ENCODE results near the gene FKBP2. TPM values are rescaled to one million over a fixed set of nuclear protein-coding genes. Genes with fewer than 3 reads are reported as not detected.

Gene FKBP2
- total and polyA plus RNA-seq, 2 of the 13 experiments (the other 11 are each of a cell fraction or from before 2014, with no cell fraction given), result 30.1 to 53.3 TPM

DNA sequence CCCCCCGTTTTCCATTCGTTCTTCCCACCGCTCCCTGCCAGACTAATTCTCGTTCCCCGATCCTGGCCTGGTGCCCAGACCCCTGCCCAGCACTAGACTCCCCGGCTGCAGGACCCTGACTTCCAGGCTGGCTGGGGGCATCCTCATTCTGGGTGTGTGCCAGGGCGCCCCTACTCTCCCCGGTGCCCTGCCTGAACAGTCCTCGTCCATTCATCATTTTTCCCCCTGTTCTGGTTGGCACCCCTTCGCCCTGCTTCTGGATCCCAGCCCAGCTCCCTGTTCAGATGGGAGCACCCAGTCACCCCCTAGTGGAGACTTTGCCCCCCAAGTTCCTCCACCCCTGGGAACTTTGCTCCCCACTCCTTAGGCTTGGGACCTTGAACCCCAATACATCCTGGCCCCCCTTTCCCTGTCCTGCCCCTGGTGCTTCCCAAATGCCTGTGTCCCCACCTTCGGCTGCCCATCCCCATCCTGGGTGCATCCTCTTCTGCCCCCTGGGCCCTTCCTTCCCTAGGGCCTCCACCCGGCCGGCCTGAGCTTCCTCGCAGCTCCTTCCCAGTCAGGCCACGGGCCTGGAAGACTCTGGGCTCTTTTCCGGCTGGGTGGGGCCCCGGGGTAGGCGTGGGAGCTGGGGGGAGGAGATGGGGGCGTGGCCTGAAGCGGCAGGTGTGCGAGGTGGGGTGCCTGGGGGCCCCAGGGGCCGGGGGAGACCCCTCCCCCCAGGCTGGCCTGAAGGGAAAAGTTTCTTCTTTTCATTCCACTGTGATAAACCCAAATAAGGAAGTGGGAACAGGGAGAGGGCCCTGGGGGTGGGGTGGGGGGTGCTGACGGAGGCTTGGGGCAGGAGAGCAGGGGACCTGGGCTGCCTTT, 11.3 kb downstream of the FKBP2 start (continued):
- TF ChIP-seq, protein P1, sequence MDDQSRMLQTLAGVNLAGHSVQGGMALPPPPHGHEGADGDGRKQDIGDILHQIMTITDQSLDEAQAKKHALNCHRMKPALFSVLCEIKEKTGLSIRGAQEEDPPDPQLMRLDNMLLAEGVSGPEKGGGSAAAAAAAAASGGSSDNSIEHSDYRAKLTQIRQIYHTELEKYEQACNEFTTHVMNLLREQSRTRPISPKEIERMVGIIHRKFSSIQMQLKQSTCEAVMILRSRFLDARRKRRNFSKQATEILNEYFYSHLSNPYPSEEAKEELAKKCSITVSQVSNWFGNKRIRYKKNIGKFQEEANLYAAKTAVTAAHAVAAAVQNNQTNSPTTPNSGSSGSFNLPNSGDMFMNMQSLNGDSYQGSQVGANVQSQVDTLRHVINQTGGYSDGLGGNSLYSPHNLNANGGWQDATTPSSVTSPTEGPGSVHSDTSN (CRISPR knock-in tag; IDR thresholded peaks at IDR 0.05; ENCODE audit: borderline replicate concordance), result no peak
- TF ChIP-seq ZBTB42 (CRISPR knock-in tag; IDR thresholded peaks at IDR 0.05), result no peak
- no peak for TF ChIP-seq ZNF225 (CRISPR knock-in tag; IDR thresholded peaks at IDR 0.05)
- TF ChIP-seq ATM (IDR thresholded peaks at IDR 0.05; ENCODE audit: borderline replicate concordance), result no peak
- TF ChIP-seq NRL (CRISPR knock-in tag; IDR thresholded peaks at IDR 0.05; ENCODE audit: borderline replicate concordance), result 0 out of 2 replicates have a peak, but pooled peaks have one; percentile 23
- TF ChIP-seq, protein P2, sequence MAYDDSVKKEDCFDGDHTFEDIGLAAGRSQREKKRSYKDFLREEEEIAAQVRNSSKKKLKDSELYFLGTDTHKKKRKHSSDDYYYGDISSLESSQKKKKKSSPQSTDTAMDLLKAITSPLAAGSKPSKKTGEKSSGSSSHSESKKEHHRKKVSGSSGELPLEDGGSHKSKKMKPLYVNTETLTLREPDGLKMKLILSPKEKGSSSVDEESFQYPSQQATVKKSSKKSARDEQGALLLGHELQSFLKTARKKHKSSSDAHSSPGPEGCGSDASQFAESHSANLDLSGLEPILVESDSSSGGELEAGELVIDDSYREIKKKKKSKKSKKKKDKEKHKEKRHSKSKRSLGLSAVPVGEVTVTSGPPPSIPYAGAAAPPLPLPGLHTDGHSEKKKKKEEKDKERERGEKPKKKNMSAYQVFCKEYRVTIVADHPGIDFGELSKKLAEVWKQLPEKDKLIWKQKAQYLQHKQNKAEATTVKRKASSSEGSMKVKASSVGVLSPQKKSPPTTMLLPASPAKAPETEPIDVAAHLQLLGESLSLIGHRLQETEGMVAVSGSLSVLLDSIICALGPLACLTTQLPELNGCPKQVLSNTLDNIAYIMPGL (CRISPR knock-in tag; IDR thresholded peaks at IDR 0.05; ENCODE audit: borderline replicate concordance in 1 of 2, low read depth in 1 of 2), result peak; percentile 34 to 64; a peak in 2 of 4 replicates
- TF ChIP-seq, protein P3, sequence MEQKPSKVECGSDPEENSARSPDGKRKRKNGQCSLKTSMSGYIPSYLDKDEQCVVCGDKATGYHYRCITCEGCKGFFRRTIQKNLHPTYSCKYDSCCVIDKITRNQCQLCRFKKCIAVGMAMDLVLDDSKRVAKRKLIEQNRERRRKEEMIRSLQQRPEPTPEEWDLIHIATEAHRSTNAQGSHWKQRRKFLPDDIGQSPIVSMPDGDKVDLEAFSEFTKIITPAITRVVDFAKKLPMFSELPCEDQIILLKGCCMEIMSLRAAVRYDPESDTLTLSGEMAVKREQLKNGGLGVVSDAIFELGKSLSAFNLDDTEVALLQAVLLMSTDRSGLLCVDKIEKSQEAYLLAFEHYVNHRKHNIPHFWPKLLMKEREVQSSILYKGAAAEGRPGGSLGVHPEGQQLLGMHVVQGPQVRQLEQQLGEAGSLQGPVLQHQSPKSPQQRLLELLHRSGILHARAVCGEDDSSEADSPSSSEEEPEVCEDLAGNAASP (CRISPR knock-in tag; IDR thresholded peaks at IDR 0.05; ENCODE audit: borderline replicate concordance), result no peak
- TF ChIP-seq, protein P4, sequence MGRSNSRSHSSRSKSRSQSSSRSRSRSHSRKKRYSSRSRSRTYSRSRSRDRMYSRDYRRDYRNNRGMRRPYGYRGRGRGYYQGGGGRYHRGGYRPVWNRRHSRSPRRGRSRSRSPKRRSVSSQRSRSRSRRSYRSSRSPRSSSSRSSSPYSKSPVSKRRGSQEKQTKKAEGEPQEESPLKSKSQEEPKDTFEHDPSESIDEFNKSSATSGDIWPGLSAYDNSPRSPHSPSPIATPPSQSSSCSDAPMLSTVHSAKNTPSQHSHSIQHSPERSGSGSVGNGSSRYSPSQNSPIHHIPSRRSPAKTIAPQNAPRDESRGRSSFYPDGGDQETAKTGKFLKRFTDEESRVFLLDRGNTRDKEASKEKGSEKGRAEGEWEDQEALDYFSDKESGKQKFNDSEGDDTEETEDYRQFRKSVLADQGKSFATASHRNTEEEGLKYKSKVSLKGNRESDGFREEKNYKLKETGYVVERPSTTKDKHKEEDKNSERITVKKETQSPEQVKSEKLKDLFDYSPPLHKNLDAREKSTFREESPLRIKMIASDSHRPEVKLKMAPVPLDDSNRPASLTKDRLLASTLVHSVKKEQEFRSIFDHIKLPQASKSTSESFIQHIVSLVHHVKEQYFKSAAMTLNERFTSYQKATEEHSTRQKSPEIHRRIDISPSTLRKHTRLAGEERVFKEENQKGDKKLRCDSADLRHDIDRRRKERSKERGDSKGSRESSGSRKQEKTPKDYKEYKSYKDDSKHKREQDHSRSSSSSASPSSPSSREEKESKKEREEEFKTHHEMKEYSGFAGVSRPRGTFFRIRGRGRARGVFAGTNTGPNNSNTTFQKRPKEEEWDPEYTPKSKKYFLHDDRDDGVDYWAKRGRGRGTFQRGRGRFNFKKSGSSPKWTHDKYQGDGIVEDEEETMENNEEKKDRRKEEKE (IDR thresholded peaks at IDR 0.05), result no peak
- no peak for TF ChIP-seq ZMYM4 (CRISPR knock-in tag; IDR thresholded peaks at IDR 0.05)
- TF ChIP-seq SMARCC2 (IDR thresholded peaks at IDR 0.05), result no peak
- no peak for TF ChIP-seq SMAD9 (CRISPR knock-in tag; IDR thresholded peaks at IDR 0.05)
- TF ChIP-seq, protein P5, sequence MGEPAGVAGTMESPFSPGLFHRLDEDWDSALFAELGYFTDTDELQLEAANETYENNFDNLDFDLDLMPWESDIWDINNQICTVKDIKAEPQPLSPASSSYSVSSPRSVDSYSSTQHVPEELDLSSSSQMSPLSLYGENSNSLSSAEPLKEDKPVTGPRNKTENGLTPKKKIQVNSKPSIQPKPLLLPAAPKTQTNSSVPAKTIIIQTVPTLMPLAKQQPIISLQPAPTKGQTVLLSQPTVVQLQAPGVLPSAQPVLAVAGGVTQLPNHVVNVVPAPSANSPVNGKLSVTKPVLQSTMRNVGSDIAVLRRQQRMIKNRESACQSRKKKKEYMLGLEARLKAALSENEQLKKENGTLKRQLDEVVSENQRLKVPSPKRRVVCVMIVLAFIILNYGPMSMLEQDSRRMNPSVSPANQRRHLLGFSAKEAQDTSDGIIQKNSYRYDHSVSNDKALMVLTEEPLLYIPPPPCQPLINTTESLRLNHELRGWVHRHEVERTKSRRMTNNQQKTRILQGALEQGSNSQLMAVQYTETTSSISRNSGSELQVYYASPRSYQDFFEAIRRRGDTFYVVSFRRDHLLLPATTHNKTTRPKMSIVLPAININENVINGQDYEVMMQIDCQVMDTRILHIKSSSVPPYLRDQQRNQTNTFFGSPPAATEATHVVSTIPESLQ (CRISPR knock-in tag; conservative IDR thresholded peaks at IDR 0.05), result no peak
- TF ChIP-seq, protein P6, sequence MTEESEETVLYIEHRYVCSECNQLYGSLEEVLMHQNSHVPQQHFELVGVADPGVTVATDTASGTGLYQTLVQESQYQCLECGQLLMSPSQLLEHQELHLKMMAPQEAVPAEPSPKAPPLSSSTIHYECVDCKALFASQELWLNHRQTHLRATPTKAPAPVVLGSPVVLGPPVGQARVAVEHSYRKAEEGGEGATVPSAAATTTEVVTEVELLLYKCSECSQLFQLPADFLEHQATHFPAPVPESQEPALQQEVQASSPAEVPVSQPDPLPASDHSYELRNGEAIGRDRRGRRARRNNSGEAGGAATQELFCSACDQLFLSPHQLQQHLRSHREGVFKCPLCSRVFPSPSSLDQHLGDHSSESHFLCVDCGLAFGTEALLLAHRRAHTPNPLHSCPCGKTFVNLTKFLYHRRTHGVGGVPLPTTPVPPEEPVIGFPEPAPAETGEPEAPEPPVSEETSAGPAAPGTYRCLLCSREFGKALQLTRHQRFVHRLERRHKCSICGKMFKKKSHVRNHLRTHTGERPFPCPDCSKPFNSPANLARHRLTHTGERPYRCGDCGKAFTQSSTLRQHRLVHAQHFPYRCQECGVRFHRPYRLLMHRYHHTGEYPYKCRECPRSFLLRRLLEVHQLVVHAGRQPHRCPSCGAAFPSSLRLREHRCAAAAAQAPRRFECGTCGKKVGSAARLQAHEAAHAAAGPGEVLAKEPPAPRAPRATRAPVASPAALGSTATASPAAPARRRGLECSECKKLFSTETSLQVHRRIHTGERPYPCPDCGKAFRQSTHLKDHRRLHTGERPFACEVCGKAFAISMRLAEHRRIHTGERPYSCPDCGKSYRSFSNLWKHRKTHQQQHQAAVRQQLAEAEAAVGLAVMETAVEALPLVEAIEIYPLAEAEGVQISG (CRISPR knock-in tag; IDR thresholded peaks at IDR 0.05), result no peak
- no peak for TF ChIP-seq KAT7 (CRISPR knock-in tag; IDR thresholded peaks at IDR 0.05; ENCODE audit: borderline replicate concordance)
- no peak for TF ChIP-seq SMARCE1 (IDR thresholded peaks at IDR 0.05; ENCODE audit: borderline replicate concordance)

All from HepG2 (cell line).